Mesendoderm (in vitro differentiated cells): Measurements from ENCODE around the gene EZR.

Experiments
- DNase-seq: peaks from one replicate; pipeline ENCODE4 v3.0.0; 2013
- H2AK5ac ChIP-seq: 2 replicates; pipeline ENCODE4 v1.6.1; 2013; ENCODE audit warnings: low read length, inconsistent platforms
- H2BK120ac ChIP-seq: 2 replicates; pipeline ENCODE4 v1.6.1; 2013; ENCODE audit warnings: low read depth, mild to moderate bottlenecking, low read length, moderate library complexity, mixed read lengths
- H2BK15ac ChIP-seq: replicated peaks from 2 replicates; pipeline ENCODE4 v1.6.1; 2013; ENCODE audit warnings: low read depth, mild to moderate bottlenecking, moderate library complexity
- H2BK5ac ChIP-seq: 2 replicates; pipeline ENCODE4 v1.6.1; 2013; ENCODE audit warnings: low read length, inconsistent platforms
- H3K18ac ChIP-seq: 2 replicates; pipeline ENCODE4 v1.6.1; 2013; ENCODE audit warnings: mild to moderate bottlenecking, low read length, mixed read lengths
- H3K23ac ChIP-seq: one replicate; pipeline ENCODE4 v1.6.1; 2013; ENCODE audit warnings: low read length
- H3K27ac ChIP-seq: 2 replicates; pipeline ENCODE4 v1.5.1; 2013; ENCODE audit warnings: low read depth, mild to moderate bottlenecking, inconsistent platforms, low read length, moderate library complexity
- H3K27me3 ChIP-seq: 2 replicates; pipeline ENCODE4 v1.6.1; 2013; ENCODE audit warnings: low read length, control low read depth, mild to moderate bottlenecking, inconsistent platforms; ENCODE audit not compliant: insufficient read depth, poor library complexity
- H3K36me3 ChIP-seq: 2 replicates; pipeline ENCODE4 v1.6.1; 2013; ENCODE audit warnings: low read length, inconsistent platforms; ENCODE audit not compliant: control insufficient read depth, insufficient read depth
- H3K4ac ChIP-seq: one replicate; pipeline ENCODE4 v1.6.1; 2013; ENCODE audit warnings: low read depth, mild to moderate bottlenecking, low read length, moderate library complexity
- H3K4me1 ChIP-seq: 2 replicates; pipeline ENCODE4 v1.6.1; 2013; ENCODE audit warnings: low read depth, low read length, inconsistent platforms; ENCODE audit not compliant: control insufficient read depth
- H3K4me2 ChIP-seq: 2 replicates; pipeline ENCODE4 v1.6.1; 2013; ENCODE audit warnings: low read length
- H3K4me3 ChIP-seq: 2 replicates; pipeline ENCODE4 v1.5.1; 2013; ENCODE audit warnings: mild to moderate bottlenecking, low read length
- H3K56ac ChIP-seq: one replicate; pipeline ENCODE4 v1.6.1; 2013; ENCODE audit warnings: low read length
- H3K79me1 ChIP-seq: 2 replicates; pipeline ENCODE4 v1.6.1; 2013; ENCODE audit warnings: low read length, inconsistent platforms
- H3K79me2 ChIP-seq: 2 replicates; pipeline ENCODE4 v1.6.1; 2013; ENCODE audit warnings: mild to moderate bottlenecking, low read length; ENCODE audit not compliant: control insufficient read depth, insufficient read depth
- H3K9ac ChIP-seq: 2 replicates; pipeline ENCODE4 v1.6.1; 2013; ENCODE audit warnings: low read length, inconsistent platforms
- H4K5ac ChIP-seq: one replicate; pipeline ENCODE4 v1.6.1; 2013; ENCODE audit warnings: low read length
- H4K8ac ChIP-seq: one replicate; pipeline ENCODE4 v1.6.1; 2013; ENCODE audit warnings: low read depth, mild to moderate bottlenecking, control low read depth, low read length, moderate library complexity
- WGBS: extraction: QIAGEN DNeasy Blood & Tissue Kit; methylation state at CpG from one replicate; pipeline ENCODE4 v1.1.7; 2013; ENCODE audit warnings: low lambda C conversion rate, missing lambda C conversion rate; ENCODE audit not compliant: insufficient coverage; ENCODE audit errors: extremely low coverage; 5-methylcytosine and 5-hydroxymethylcytosine counted together

EZR gene

DNA sequence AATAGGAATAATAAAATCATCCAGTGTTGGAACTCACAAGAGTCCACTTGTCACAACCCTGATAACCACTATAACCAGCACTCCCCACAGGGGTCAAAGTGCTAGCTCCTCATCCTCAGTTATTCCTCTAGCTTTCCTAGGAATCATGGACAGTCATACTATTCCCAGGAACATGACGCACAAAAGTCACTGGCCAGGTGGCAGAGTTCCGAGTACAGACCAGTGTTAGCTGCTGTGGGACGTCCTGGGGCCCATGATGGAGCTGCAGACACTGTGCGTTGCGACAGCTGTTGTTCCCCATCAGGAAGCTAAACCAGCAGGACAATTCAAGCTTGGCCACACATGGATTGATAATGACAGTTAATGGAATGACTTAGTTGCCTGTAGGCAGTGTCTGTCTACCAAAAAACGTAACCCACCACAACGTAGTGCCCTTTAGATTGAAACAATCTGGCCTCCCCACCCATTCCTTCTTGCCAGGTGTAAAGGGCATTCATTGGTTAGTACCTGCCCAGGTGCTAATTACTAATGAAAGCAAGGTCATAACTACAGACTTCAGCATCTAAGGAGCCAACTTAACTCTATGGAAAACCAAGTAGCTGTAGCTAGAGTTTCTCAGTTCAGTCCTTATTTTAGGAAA is 17.4 kb downstream of the EZR start:
- DNase-seq: no peak
- Histone ChIP-seq H3K27ac (no peak overlapping the region), H4K5ac (no peak overlapping the region), H2BK120ac (no peak overlapping the region), H3K4me1 (peaks cover 8% of the 10 kb centered on the region), H2BK5ac (no peak overlapping the region), H2AK5ac (no peak overlapping the region), H4K8ac (no peak overlapping the region), H3K36me3 (no peaks in the 10 kb centered on the region), H3K4me3 (no peak overlapping the region), H3K79me1 (peaks cover 5% of the 10 kb centered on the region), H3K27me3 (no peaks in the 10 kb centered on the region), H3K4me2 (no peak overlapping the region), H3K56ac (no peak overlapping the region), H3K4ac (no peak overlapping the region), H3K23ac (no peak overlapping the region), H3K79me2 (peaks cover 83% of the 10 kb centered on the region), H2BK15ac (no peak overlapping the region), H3K18ac (no peak overlapping the region), H3K9ac (no peak overlapping the region)
- WGBS: no CpG with 5 or more reads among the region's 7 CpGs

DNA sequence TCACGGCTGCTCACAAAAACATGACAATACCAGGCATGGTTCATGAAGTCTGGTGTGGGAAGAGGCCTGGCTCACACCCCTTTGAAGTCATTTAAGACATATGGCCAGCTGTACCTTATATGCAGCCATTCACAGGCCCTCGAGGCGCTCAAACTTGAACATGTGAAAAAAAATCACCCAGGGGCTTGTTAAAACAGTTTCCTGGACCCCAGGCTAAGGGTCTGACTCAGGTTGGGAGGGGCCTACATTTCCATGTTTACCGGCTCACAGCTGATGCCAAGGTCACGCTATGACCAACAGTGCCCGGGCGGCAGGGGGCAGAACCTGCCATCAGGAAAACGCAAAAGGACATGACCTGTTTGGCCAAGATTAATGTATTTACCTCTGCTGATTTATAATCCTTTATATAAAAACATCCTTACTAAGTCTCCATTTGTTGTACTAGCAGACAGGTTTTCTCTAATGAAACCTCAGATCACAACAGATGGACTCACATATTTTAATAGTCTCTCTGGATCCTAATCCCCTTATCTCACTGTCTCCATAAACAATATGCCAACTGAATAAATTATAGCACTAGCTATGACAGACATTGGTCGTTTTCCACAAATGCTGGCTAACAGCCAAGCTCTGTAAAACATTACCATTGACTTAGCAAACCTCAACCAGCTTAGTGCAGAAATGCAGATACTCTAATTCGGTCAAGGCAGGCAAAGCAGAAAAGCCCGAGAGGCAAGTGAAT is 19.9 kb downstream of the EZR start:
- Histone ChIP-seq H3K36me3 (no peaks in the 10 kb centered on the region), H3K4ac (no peak overlapping the region), H3K23ac (peak overlapping the region; percentile 57), H3K27ac (no peak overlapping the region), H3K4me3 (no peak overlapping the region), H3K18ac (no peak overlapping the region), H4K5ac (no peak overlapping the region), H2BK15ac (no peak overlapping the region), H3K4me1 (peaks cover 7% of the 10 kb centered on the region), H3K56ac (no peak overlapping the region), H2AK5ac (no peak overlapping the region), H3K79me1 (peaks cover 16% of the 10 kb centered on the region), H2BK5ac (no peak overlapping the region), H4K8ac (no peak overlapping the region), H3K9ac (no peak overlapping the region), H3K4me2 (no peak overlapping the region), H3K79me2 (peaks cover 88% of the 10 kb centered on the region), H3K27me3 (no peaks in the 10 kb centered on the region), H2BK120ac (no peak overlapping the region)
- no CpG with 5 or more reads among the region's 11 CpGs for WGBS
- no peak for DNase-seq

- H3K79me2 ChIP-seq: peaks cover 90% of the 10 kb centered on the region
- no peaks in the 10 kb centered on the region for H3K36me3 ChIP-seq
- DNase-seq: no peak
- H3K4ac ChIP-seq: no peak overlapping the region
- H4K8ac ChIP-seq: no peak overlapping the region
- H2BK120ac ChIP-seq: no peak overlapping the region
- no peak overlapping the region for H3K4me2 ChIP-seq
- no peak overlapping the region for H3K56ac ChIP-seq
- peaks cover 2% of the 10 kb centered on the region for H3K4me1 ChIP-seq
- no peak overlapping the region for H3K18ac ChIP-seq
- H3K23ac ChIP-seq: no peak overlapping the region
- H3K27ac ChIP-seq: no peak overlapping the region
- no peak overlapping the region for H2BK15ac ChIP-seq
- no peak overlapping the region for H2BK5ac ChIP-seq
- H2AK5ac ChIP-seq: no peak overlapping the region
- H3K79me1 ChIP-seq: peaks cover 18% of the 10 kb centered on the region
- no peak overlapping the region for H4K5ac ChIP-seq
- WGBS: no CpG with 5 or more reads among the region's 8 CpGs
- no peaks in the 10 kb centered on the region for H3K27me3 ChIP-seq
- no peak overlapping the region for H3K9ac ChIP-seq
- no peak overlapping the region for H3K4me3 ChIP-seq
Observed at GRCh38 chr6:158798311-158798710, 20.9 kb downstream of the EZR start.

GRCh38 chr6:158797331-158798310 is 21.5 kb downstream of the EZR start:
- H3K79me1 ChIP-seq: peaks cover 18% of the 10 kb centered on the region
- no peaks in the 10 kb centered on the region for H3K27me3 ChIP-seq
- no peak overlapping the region for H3K23ac ChIP-seq
- no peak overlapping the region for H4K8ac ChIP-seq
- no peak overlapping the region for H3K4ac ChIP-seq
- no peak for DNase-seq
- H2AK5ac ChIP-seq: no peak overlapping the region
- no peak overlapping the region for H2BK5ac ChIP-seq
- peaks cover 2% of the 10 kb centered on the region for H3K4me1 ChIP-seq
- H3K27ac ChIP-seq: no peak overlapping the region
- H3K4me3 ChIP-seq: no peak overlapping the region
- no peak overlapping the region for H2BK120ac ChIP-seq
- H3K18ac ChIP-seq: no peak overlapping the region
- WGBS: no CpG with 5 or more reads among the region's 3 CpGs
- H3K36me3 ChIP-seq: no peaks in the 10 kb centered on the region
- no peak overlapping the region for H3K4me2 ChIP-seq
- H3K9ac ChIP-seq: no peak overlapping the region
- no peak overlapping the region for H4K5ac ChIP-seq
- H3K79me2 ChIP-seq: peaks cover 89% of the 10 kb centered on the region
- no peak overlapping the region for H3K56ac ChIP-seq
- no peak overlapping the region for H2BK15ac ChIP-seq

GRCh38 chr6:158796353-158796752 is 22.8 kb downstream of the EZR start:
- no peaks in the 10 kb centered on the region for H3K36me3 ChIP-seq
- no peak overlapping the region for H4K8ac ChIP-seq
- H2BK5ac ChIP-seq: no peak overlapping the region
- no peak overlapping the region for H3K4ac ChIP-seq
- H3K9ac ChIP-seq: no peak overlapping the region
- no peak overlapping the region for H3K56ac ChIP-seq
- no peak overlapping the region for H3K4me3 ChIP-seq
- no peak overlapping the region for H4K5ac ChIP-seq
- peaks cover 14% of the 10 kb centered on the region for H3K79me1 ChIP-seq
- H3K4me2 ChIP-seq: no peak overlapping the region
- WGBS: no CpG with 5 or more reads among the region's 3 CpGs
- H3K27me3 ChIP-seq: no peaks in the 10 kb centered on the region
- no peak overlapping the region for H3K23ac ChIP-seq
- DNase-seq: no peak
- peaks cover 2% of the 10 kb centered on the region for H3K4me1 ChIP-seq
- no peak overlapping the region for H3K27ac ChIP-seq
- H2BK15ac ChIP-seq: no peak overlapping the region
- no peak overlapping the region for H3K18ac ChIP-seq
- H2AK5ac ChIP-seq: no peak overlapping the region
- H3K79me2 ChIP-seq: peaks cover 89% of the 10 kb centered on the region
- H2BK120ac ChIP-seq: no peak overlapping the region
